SK-N-MC (cell line): Measurements from ENCODE around the gene CPNE8.

ENCODE experiments used
- DNase-seq: peaks from one replicate; pipeline ENCODE4 v3.0.0-alpha.2; 2011; ENCODE audit warnings: low read depth, low spot score
- H3K27ac ChIP-seq: fragments of 200-600 bp; sonication (generic); 2 replicates; pipeline ENCODE4 v1.5.1; 2016; ENCODE audit warnings: mixed run types
- H3K36me3 ChIP-seq: fragments of 200-600 bp; sonication (generic); 2 replicates; pipeline ENCODE4 v1.6.1; 2017; ENCODE audit warnings: antibody characterized with exemption, low read length, mixed read lengths; ENCODE audit not compliant: insufficient read depth
- H3K4me3 ChIP-seq: fragments of 200-600 bp; sonication (generic); 2 replicates; pipeline ENCODE4 v1.5.1; 2016
- H3K9ac ChIP-seq: fragments of 200-600 bp; sonication (generic); 2 replicates; pipeline ENCODE4 v1.8.0; 2017; ENCODE audit warnings: mixed run types, mixed read lengths; ENCODE audit not compliant: insufficient read length
- H3K9me3 ChIP-seq: fragments of 200-600 bp; sonication (generic); 2 replicates; pipeline ENCODE4 v1.6.1; 2017; ENCODE audit warnings: low read depth, mild to moderate bottlenecking, antibody characterized with exemption, low read length, moderate library complexity, mixed read lengths
- EZH2 ChIP-seq: fragments of 200-600 bp; sonication (generic); IDR thresholded peaks from one replicate; pipeline ENCODE4 v1.6.1; 2017; ENCODE audit warnings: antibody characterized with exemption
- FOXP2 ChIP-seq: optimal IDR thresholded peaks from 2 replicates; pipeline ENCODE3; 2011; ENCODE audit warnings: mild to moderate bottlenecking, moderate library complexity; ENCODE audit not compliant: insufficient read depth; ENCODE audit errors: extremely low read length, control extremely low read depth
- POLR2AphosphoS5 ChIP-seq: IDR thresholded peaks from 2 replicates; pipeline ENCODE4 v1.6.1; 2012; ENCODE audit warnings: mild to moderate bottlenecking, low read depth, low read length, borderline replicate concordance

The CPNE8 gene

GRCh38 chr12:38783304-38783703 is 122.1 kb downstream of the CPNE8 start:
- DNase-seq, result no peak

DNA sequence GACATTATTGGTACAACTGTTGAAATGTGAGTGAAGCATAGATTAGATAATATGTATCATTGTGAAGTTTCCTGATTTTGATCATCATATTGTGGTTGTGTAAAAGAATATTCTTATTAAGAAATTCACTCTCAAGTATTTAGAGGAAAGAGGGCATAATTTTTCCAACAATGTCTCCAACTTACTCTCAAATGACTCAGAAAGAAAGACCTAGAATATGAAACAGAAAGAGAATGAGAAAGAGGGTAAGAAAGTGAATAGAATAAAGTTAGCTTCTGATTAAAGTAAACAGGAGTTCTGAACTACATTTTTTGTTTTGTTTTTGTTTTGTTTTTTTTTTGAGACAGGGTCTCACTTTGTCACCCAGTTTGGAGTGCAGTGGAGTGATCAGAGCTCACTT is 123.0 kb downstream of the CPNE8 start:
- Histone ChIP-seq H3K27ac (no peak overlapping the region), H3K4me3 (no peak overlapping the region), H3K36me3 (no peaks in the 10 kb centered on the region), H3K9ac (no peak overlapping the region), H3K9me3 (no peaks in the 10 kb centered on the region)
- no peak for TF ChIP-seq EZH2
- TF ChIP-seq FOXP2, result no peak
- no peak for TF ChIP-seq POLR2AphosphoS5
- no peak for DNase-seq

More at GRCh38 chr12:38783304-38783703, 122.1 kb downstream of the CPNE8 start:
- Histone ChIP-seq H3K4me3 (no peak overlapping the region), H3K27ac (no peak overlapping the region), H3K9ac (no peak overlapping the region), H3K9me3 (peaks cover under 1% of the 10 kb centered on the region; the same call in 1 of the 2 replicates), H3K36me3 (no peaks in the 10 kb centered on the region)
- TF ChIP-seq EZH2 (no peak), FOXP2 (no peak), POLR2AphosphoS5 (no peak)

- H3K9ac ChIP-seq, result no peak overlapping the region
- no peak for DNase-seq
- H3K9me3 ChIP-seq, result no peaks in the 10 kb centered on the region
- H3K4me3 ChIP-seq, result no peak overlapping the region
- TF ChIP-seq FOXP2 (no peak), POLR2AphosphoS5 (no peak), EZH2 (no peak)
- H3K36me3 ChIP-seq, result no peaks in the 10 kb centered on the region
- no peak overlapping the region for H3K27ac ChIP-seq
Measured at GRCh38 chr12:38776647-38777046, 128.7 kb downstream of the CPNE8 start.

DNA sequence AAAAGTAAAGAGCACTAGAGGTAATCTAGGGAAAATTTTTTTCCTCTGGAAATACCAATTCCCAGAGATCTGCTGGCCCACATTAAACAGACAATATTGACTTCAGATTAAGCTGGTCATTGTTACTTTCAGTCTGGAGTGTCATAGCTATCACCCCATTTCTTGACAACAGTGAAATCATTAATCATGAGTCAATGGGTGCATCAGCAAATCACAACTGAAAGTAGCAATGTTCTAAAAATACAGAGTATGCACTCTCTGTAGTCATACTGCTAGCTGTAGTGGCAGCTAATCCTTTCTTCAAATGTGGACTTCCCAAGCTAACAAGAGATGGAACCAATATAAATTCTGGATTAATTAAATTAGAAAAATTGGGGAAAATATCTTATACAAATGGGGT is 129.9 kb downstream of the CPNE8 start:
- H3K9me3 ChIP-seq, result no peaks in the 10 kb centered on the region
- no peak overlapping the region for H3K4me3 ChIP-seq
- no peak for DNase-seq
- TF ChIP-seq FOXP2, result no peak
- no peak for TF ChIP-seq EZH2
- no peak for TF ChIP-seq POLR2AphosphoS5
- H3K36me3 ChIP-seq, result no peaks in the 10 kb centered on the region
- H3K9ac ChIP-seq, result no peak overlapping the region
- no peak overlapping the region for H3K27ac ChIP-seq

DNA sequence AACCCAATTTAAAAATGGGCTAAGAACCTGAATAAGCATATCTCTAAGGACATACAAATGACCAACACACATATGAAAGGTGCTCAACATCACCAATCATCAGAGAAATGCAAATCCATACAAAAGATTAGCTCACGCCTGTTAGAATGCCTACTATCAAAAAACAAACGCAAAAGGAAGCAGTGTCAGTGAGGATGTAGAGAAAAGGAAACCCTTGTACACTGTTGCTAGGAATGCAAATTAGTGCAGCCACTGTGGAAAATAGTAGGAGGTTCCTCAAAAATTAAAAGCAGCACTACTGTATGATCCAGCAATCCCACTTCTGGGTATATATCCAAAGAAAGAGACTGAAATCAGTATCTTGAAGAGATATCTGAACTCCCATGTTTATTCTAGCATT is 133.0 kb downstream of the CPNE8 start:
- no peaks in the 10 kb centered on the region for H3K9me3 ChIP-seq
- H3K36me3 ChIP-seq, result no peaks in the 10 kb centered on the region
- TF ChIP-seq EZH2 (no peak), POLR2AphosphoS5 (no peak), FOXP2 (no peak)
- no peak overlapping the region for H3K27ac ChIP-seq
- H3K4me3 ChIP-seq, result no peak overlapping the region
- no peak overlapping the region for H3K9ac ChIP-seq
- DNase-seq, result no peak

DNA sequence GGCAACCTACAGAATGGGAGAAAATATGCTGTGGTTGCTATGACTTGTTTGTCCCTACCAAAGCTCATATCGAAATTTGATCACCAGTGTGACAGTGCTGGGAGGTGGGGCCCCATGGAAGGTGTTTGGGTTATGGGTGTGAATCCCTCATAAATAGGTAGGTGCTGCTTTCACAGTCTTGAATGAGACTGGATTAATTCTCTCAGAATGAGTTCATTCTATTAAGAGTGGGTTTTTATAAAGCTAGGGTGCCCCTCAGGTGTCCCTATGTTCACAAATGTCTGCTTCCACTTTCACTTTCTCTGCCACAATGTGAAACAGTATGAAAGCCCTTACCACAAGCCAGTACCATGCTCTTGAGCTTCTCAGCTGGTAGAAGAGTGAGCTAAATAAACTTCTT is 133.5 kb downstream of the CPNE8 start:
- Histone ChIP-seq H3K36me3 (no peaks in the 10 kb centered on the region), H3K27ac (no peak overlapping the region), H3K9ac (no peak overlapping the region), H3K9me3 (no peaks in the 10 kb centered on the region), H3K4me3 (no peak overlapping the region)
- TF ChIP-seq FOXP2, result no peak
- TF ChIP-seq POLR2AphosphoS5, result no peak
- no peak for TF ChIP-seq EZH2
- no peak for DNase-seq

- no peak overlapping the region for H3K27ac ChIP-seq
- H3K36me3 ChIP-seq, result no peaks in the 10 kb centered on the region
- no peak overlapping the region for H3K9ac ChIP-seq
- H3K9me3 ChIP-seq, result no peaks in the 10 kb centered on the region
- DNase-seq, result no peak
- H3K4me3 ChIP-seq, result no peak overlapping the region
- TF ChIP-seq FOXP2 (no peak), EZH2 (no peak), POLR2AphosphoS5 (no peak)
Measured at GRCh38 chr12:38761636-38762342, 143.6 kb downstream of the CPNE8 start.

DNA sequence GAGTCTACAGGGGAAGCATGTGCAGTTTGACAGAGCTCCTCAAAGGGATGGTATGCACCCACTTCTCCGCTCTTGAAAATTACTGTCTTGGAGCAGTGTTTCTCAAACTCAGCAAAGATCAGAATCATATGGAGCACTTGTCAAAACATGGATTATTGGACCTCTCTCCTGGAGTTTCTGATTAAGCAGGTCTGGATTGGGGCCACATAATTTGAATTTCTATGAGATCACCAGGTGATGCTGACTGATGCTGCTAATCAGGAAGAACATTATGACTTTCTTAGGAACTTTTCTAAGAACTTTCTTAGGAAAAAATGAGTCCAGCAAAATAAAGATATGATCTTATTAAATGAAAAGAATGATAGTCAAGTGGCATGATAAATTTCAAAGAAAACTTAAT is 144.3 kb downstream of the CPNE8 start:
- Histone ChIP-seq H3K9ac (no peak overlapping the region), H3K27ac (no peak overlapping the region), H3K9me3 (no peaks in the 10 kb centered on the region), H3K36me3 (no peaks in the 10 kb centered on the region), H3K4me3 (no peak overlapping the region)
- no peak for TF ChIP-seq FOXP2
- no peak for TF ChIP-seq EZH2
- no peak for TF ChIP-seq POLR2AphosphoS5
- no peak for DNase-seq

GRCh38 chr12:38759621-38760020 is 145.8 kb downstream of the CPNE8 start:
- no peaks in the 10 kb centered on the region for H3K36me3 ChIP-seq
- no peak overlapping the region for H3K4me3 ChIP-seq
- TF ChIP-seq FOXP2 (no peak), POLR2AphosphoS5 (no peak), EZH2 (no peak)
- DNase-seq, result no peak
- H3K9ac ChIP-seq, result no peak overlapping the region
- H3K9me3 ChIP-seq, result no peaks in the 10 kb centered on the region
- H3K27ac ChIP-seq, result no peak overlapping the region
